Neuronal stem cell (in vitro differentiated cells): ENCODE measurements around the gene TCTN3.
"Not testable (repeated sequence)": the region's sequence is repeated elsewhere in the genome, so short reads cannot be mapped to it uniquely, and the experiment has no call there.

ENCODE experiments used
- DNase-seq: peaks from one replicate; pipeline ENCODE4 v3.0.0-alpha.2; 2013; ENCODE audit warnings: low spot score
- H2AFZ ChIP-seq: one replicate; pipeline ENCODE4 v1.6.1; 2013; ENCODE audit warnings: mild to moderate bottlenecking, low read length, inconsistent platforms
- H2AK5ac ChIP-seq: 2 replicates; pipeline ENCODE4 v1.6.1; 2013; ENCODE audit warnings: low read depth, mild to moderate bottlenecking, inconsistent platforms, low read length, moderate library complexity, mixed read lengths
- H2BK120ac ChIP-seq: 2 replicates; pipeline ENCODE4 v1.6.1; 2013; ENCODE audit warnings: low read depth, mild to moderate bottlenecking, inconsistent platforms, low read length, moderate library complexity, mixed read lengths
- H2BK12ac ChIP-seq: one replicate; pipeline ENCODE4 v1.6.1; 2013; ENCODE audit warnings: low read length, inconsistent platforms
- H2BK15ac ChIP-seq: 2 replicates; pipeline ENCODE4 v1.6.1; 2013; ENCODE audit warnings: mild to moderate bottlenecking, low read length, inconsistent platforms, mixed read lengths
- H2BK5ac ChIP-seq: one replicate; pipeline ENCODE4 v1.6.1; 2013; ENCODE audit warnings: inconsistent platforms, mild to moderate bottlenecking, low read length, moderate library complexity
- H3K14ac ChIP-seq: one replicate; pipeline ENCODE4 v1.6.1; 2013; ENCODE audit warnings: low read length, inconsistent platforms
- H3K18ac ChIP-seq: 2 replicates; pipeline ENCODE4 v1.6.1; 2013; ENCODE audit warnings: low read length, inconsistent platforms
- H3K23ac ChIP-seq: 2 replicates; pipeline ENCODE4 v1.6.1; 2013; ENCODE audit warnings: low read depth, mild to moderate bottlenecking, mixed read lengths, low read length, inconsistent platforms; ENCODE audit not compliant: poor library complexity
- H3K27ac ChIP-seq: replicated peaks from 3 replicates; pipeline ENCODE4 v1.5.1; 2013; ENCODE audit warnings: low read length, inconsistent platforms
- H3K27me3 ChIP-seq, 3 experiments: 2 replicates each; pipeline ENCODE4 v1.6.1; 2013; ENCODE audit warnings: low read length in 3 of 3, mild to moderate bottlenecking in 2 of 3, inconsistent platforms in 1 of 3, low read depth in 1 of 3, mixed read lengths in 1 of 3, moderate library complexity in 1 of 3; ENCODE audit not compliant: control insufficient read depth in 3 of 3, insufficient read depth in 3 of 3
- H3K36me3 ChIP-seq, 2 donors: replicated peaks in 1 of 2; 2 replicates each; pipeline ENCODE4 v1.6.1; 2013; ENCODE audit warnings: low read length in 2 of 2; ENCODE audit not compliant: control insufficient read depth in 2 of 2, insufficient read depth in 2 of 2
- H3K4ac ChIP-seq: 2 replicates; pipeline ENCODE4 v1.6.1; 2013; ENCODE audit warnings: inconsistent platforms, mild to moderate bottlenecking, low read length, moderate library complexity
- H3K4me1 ChIP-seq, 2 donors: 1 replicate in 1 of 2; 2 replicates in 1 of 2; pipeline ENCODE4 v1.6.1; 2013; ENCODE audit warnings: low read length in 2 of 2, low read depth in 1 of 2; ENCODE audit not compliant: control insufficient read depth in 2 of 2, insufficient read depth in 1 of 2
- H3K4me2 ChIP-seq: one replicate; pipeline ENCODE4 v1.6.1; 2013; ENCODE audit warnings: mild to moderate bottlenecking, low read length, inconsistent platforms; ENCODE audit not compliant: insufficient read depth, poor library complexity, severe bottlenecking
- H3K4me3 ChIP-seq, 2 donors: 2 replicates each; pipeline ENCODE4 v1.5.1; 2013; ENCODE audit warnings: low read length in 2 of 2, mild to moderate bottlenecking in 2 of 2, inconsistent platforms in 1 of 2, moderate library complexity in 1 of 2
- H3K79me1 ChIP-seq: one replicate; pipeline ENCODE4 v1.6.1; 2013; ENCODE audit warnings: low read depth, mild to moderate bottlenecking, inconsistent platforms, low read length, moderate library complexity
- H3K9ac ChIP-seq: one replicate; pipeline ENCODE4 v1.6.1; 2013; ENCODE audit warnings: mild to moderate bottlenecking, low read depth, low read length, inconsistent platforms; ENCODE audit not compliant: poor library complexity
- H3K9me3 ChIP-seq, 2 donors: replicated peaks in 1 of 2; 2 replicates each; pipeline versions ENCODE3 to v1.6.1; 2013; ENCODE audit warnings: low read length in 2 of 2, mild to moderate bottlenecking in 2 of 2, inconsistent platforms in 1 of 2, low read depth in 1 of 2, mixed read lengths in 1 of 2, moderate library complexity in 1 of 2; ENCODE audit not compliant: control insufficient read depth in 2 of 2, insufficient read depth in 1 of 2
- H4K8ac ChIP-seq: one replicate; pipeline ENCODE4 v1.6.1; 2013; ENCODE audit warnings: low read depth, mild to moderate bottlenecking, inconsistent platforms, low read length, moderate library complexity
- H4K91ac ChIP-seq: one replicate; pipeline ENCODE4 v1.6.1; 2013; ENCODE audit warnings: low read length, low read depth, mild to moderate bottlenecking, inconsistent platforms; ENCODE audit not compliant: poor library complexity
- WGBS, 2 donors: extraction: QIAGEN DNeasy Blood & Tissue Kit; methylation state at CpG; one replicate each; pipeline ENCODE4 v1.1.7; 2013; ENCODE audit warnings: missing lambda C conversion rate in 2 of 2, mixed read lengths in 1 of 2; ENCODE audit not compliant: insufficient read length in 2 of 2, insufficient replicate concordance in 1 of 2; ENCODE audit errors: extremely low coverage in 2 of 2; 5-methylcytosine and 5-hydroxymethylcytosine counted together

The TCTN3 gene

DNA sequence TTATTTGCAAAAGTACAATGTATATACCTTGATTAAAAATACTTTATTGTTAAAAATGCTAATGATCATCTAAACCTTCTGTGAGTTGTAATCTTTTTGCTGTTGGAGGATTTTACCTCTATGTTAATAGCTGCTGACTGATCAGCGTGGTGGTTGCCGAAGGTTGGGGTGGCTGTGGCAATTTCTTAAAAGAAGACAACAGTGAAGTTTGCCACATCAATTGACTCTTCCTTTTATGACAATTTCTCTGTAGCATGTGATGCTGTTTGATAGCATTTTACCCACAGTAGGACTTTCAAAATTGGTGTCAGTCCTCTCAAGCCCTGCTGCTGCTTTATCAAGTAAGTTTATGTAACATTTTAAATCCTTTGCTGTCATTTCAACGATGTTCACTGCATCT lies 45.3 kb upstream of the TCTN3 start:
- no peaks in the 10 kb centered on the region for H3K4me1 ChIP-seq
- no CpG with 5 or more reads among the region's 3 CpGs for WGBS, 2 donors

DNA sequence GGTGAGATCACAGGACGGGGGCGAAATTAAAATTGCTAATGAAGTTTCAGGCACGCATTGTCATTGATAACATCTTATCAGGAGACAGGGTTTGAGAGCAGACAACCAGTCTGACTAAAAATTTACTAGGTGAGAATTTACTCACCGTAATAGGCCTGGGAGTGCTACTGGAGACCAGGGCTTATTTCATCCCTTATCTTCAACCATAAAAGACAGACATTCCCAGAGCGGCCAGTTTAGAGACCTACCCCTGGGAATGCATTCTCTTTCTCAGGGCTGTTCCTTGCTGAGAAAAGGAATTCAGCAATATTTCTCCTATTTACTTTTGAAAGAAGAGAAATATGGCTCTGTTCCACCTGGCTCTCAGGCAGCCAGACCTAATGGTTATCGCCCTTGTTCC lies 39.2 kb upstream of the TCTN3 start:
- H3K9me3 ChIP-seq, H3K4me3 ChIP-seq, H2BK5ac ChIP-seq, H3K36me3 ChIP-seq, H3K23ac ChIP-seq, H3K4me2 ChIP-seq, H2AFZ ChIP-seq, H4K91ac ChIP-seq, H2BK15ac ChIP-seq, H2BK120ac ChIP-seq, H2AK5ac ChIP-seq, H3K4me1 ChIP-seq, H3K79me1 ChIP-seq, H3K4ac ChIP-seq, H3K18ac ChIP-seq, H2BK12ac ChIP-seq, H3K9ac ChIP-seq, H3K27ac ChIP-seq, H4K8ac ChIP-seq, H3K14ac ChIP-seq, DNase-seq, H3K27me3 ChIP-seq: not testable (repeated sequence)
- no CpG with 5 or more reads among the region's 6 CpGs for WGBS, 2 donors

More for the DNA sequence above, 45.3 kb upstream of the TCTN3 start:
- no peak for DNase-seq
- Histone ChIP-seq H3K9me3 (no peaks in the 10 kb centered on the region), H3K36me3 (no peaks in the 10 kb centered on the region), H4K91ac (no peak overlapping the region), H3K4me3 (no peak overlapping the region), H2AFZ (no peak overlapping the region), H2BK5ac (no peak overlapping the region), H2BK15ac (no peak overlapping the region), H3K9ac (no peak overlapping the region), H3K79me1 (no peaks in the 10 kb centered on the region), H2BK12ac (no peak overlapping the region), H3K27ac (no peak overlapping the region), H3K27me3 (peaks cover 0 to 3% (median 0%) of the 10 kb centered on the region in 3 experiments), H3K18ac (no peak overlapping the region), H2BK120ac (no peak overlapping the region), H3K4ac (no peak overlapping the region), H2AK5ac (no peak overlapping the region), H3K23ac (no peak overlapping the region), H3K14ac (no peak overlapping the region), H4K8ac (no peak overlapping the region), H3K4me2 (no peak overlapping the region)

DNA sequence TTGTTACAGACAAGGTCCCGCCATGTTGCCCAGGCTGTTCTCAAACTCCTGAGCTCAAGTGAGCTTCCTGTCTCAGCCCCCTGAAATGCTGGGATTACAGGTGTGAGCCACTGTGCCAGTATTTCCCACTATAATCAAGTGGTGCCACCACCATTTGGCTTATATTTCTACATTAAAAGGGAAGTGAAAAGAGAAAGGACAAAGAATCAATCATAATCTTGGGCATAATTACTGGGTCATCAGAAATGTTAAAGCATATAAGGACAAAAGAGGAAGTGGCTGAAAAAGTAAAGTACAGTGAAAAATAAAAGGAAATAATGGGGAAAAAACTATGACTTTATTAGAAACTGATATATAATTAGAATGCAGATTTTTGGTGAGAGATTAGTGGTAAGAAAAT lies 36.5 kb upstream of the TCTN3 start:
- H3K36me3 ChIP-seq: no peaks in the 10 kb centered on the region
- H4K91ac ChIP-seq: no peak overlapping the region
- no CpG with 5 or more reads among the region's 1 CpG for WGBS, 2 donors
- H3K4me2 ChIP-seq: no peak overlapping the region
- H2AK5ac ChIP-seq: no peak overlapping the region
- H2AFZ ChIP-seq: no peak overlapping the region
- H3K14ac ChIP-seq: no peak overlapping the region
- H3K27ac ChIP-seq: no peak overlapping the region
- no peak overlapping the region for H3K18ac ChIP-seq
- no peak for DNase-seq
- no peak overlapping the region for H4K8ac ChIP-seq
- no peaks in the 10 kb centered on the region for H3K27me3 ChIP-seq
- no peak overlapping the region for H3K23ac ChIP-seq
- H2BK5ac ChIP-seq: no peak overlapping the region
- H3K9me3 ChIP-seq: peaks cover 0 to 3% of the 10 kb centered on the region in 2 donors
- H3K9ac ChIP-seq: no peak overlapping the region
- no peak overlapping the region for H2BK120ac ChIP-seq
- H2BK15ac ChIP-seq: no peak overlapping the region
- no peak overlapping the region for H3K4ac ChIP-seq
- no peaks in the 10 kb centered on the region for H3K4me1 ChIP-seq
- no peaks in the 10 kb centered on the region for H3K79me1 ChIP-seq
- H3K4me3 ChIP-seq: no peak overlapping the region
- no peak overlapping the region for H2BK12ac ChIP-seq

DNA sequence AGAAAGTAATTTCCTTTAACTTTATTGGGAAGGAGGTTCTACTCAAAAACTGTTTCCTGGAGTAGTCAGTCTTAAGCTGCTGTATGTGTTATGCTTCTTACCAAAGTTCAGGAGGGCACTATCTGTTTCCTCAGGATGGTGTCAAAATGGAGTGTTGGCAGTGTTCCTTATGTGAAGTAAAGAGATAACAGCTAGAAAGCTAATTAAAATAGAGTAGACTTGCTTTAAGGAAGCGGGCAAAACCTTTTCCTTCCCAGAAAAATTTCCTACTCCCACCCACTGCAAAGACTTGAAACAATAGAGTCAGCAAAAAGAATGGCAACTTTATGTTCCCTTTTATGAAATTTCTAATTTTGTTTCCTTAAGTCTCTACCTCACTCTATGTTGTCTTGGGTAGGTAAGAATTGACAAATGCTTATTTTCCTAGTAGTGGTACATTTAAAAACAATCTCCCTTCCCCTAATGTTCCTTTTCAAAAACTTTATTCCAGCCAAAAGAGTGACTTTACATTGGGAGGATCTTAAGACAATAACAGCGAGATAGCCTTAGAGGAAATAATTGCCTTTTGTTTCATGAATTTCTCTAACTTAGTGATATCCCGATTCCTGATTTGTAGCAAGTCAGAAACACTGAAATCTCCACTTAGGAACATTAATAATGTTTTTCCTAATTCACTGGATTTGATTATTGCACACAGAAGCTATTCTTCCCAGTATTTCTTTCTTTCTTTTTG lies 35.8 kb upstream of the TCTN3 start:
- WGBS, 2 donors: no CpG with 5 or more reads among the region's 3 CpGs
- H2BK12ac ChIP-seq: no peak overlapping the region
- no peak overlapping the region for H4K91ac ChIP-seq
- no peaks in the 10 kb centered on the region for H3K4me1 ChIP-seq
- H3K27ac ChIP-seq: no peak overlapping the region
- H3K4ac ChIP-seq: no peak overlapping the region
- H4K8ac ChIP-seq: no peak overlapping the region
- no peak overlapping the region for H2AK5ac ChIP-seq
- H3K36me3 ChIP-seq: no peaks in the 10 kb centered on the region
- H3K23ac ChIP-seq: no peak overlapping the region
- H2BK5ac ChIP-seq: no peak overlapping the region
- H3K9ac ChIP-seq: no peak overlapping the region
- H3K27me3 ChIP-seq: no peaks in the 10 kb centered on the region
- no peak overlapping the region for H2BK120ac ChIP-seq
- H3K18ac ChIP-seq: no peak overlapping the region
- DNase-seq: no peak
- peaks cover 0 to 3% of the 10 kb centered on the region in 2 donors for H3K9me3 ChIP-seq
- H3K79me1 ChIP-seq: no peaks in the 10 kb centered on the region
- H3K4me2 ChIP-seq: no peak overlapping the region
- no peak overlapping the region for H3K4me3 ChIP-seq
- no peak overlapping the region for H2AFZ ChIP-seq
- no peak overlapping the region for H2BK15ac ChIP-seq
- no peak overlapping the region for H3K14ac ChIP-seq
